Measurements from ENCODE around the gene CTIF.

Gene CTIF

GRCh38 chr18:48835745-48836170 lies 296.9 kb downstream of the CTIF start:
- DNase-seq (ENCODE audit: low read depth) = no peak

DNA sequence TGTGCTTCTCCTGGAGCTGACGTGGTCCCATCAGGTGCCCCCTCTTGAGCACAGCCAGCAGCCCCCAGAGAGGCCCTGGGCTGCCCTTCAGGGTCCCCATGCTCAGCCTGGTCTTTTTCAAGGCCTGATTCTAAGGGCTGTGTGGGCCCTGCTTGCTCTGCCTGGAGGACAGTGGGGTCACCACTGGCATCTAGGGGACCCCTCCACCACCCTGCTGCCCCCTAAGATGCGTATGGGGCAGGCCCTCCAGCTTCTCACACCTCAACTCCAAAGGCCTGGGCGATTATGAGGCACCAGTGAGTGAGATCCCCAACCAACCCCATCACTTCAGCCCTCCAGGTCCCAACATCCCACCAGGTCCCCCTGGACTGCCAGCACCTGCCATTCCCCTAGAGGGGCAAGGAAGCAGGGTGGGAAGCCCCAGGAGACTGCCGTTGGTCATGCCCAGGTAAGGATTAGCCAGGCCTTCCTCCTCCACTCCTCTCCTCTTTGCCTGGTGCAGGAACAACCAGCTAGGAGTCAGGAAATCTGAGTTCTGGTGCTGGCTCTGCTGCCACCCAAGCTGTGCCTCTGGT lies 297.5 kb downstream of the CTIF start:
- DNase-seq (ENCODE audit: low read depth) = no peak

DNA sequence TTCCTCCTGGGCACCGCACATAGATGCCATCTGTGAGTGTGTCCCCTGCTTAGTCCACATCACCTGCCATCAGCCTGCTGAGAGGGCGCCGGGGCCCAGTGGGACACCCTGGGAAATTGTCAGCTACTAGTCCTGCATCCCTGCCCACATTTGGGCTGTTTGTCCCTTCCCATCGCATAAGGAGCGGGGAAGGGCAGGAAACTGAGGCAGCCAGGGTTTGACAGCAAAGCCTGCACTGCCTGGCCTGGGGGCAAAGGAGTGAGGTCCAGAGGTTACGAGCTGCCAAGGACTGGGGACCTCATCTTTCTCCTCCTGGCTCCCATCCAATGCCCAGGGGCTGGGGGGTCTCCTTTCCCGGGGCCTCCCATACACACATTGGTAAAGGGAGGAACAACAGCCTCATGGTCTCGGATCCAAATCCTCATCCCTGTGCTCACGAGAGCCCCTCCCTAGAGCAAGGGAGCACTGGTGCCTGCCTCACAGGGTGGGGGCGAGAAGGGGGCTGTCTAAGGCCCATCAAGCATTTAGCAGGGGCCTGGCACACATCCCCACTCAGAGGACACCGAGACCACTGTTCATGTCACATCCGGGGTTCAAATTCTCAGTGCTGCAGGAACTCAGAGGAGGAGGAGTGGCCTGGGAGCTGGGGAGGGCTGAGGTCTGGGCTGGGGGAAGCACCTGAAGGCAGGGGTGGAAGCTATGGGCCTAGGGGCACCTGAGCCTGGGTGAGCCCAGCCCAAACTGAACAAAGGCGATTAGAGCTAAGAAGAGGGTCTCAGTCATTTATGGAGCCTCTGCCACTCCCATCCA lies 298.2 kb downstream of the CTIF start:
- DNase-seq (ENCODE audit: low read depth) = no peak

GRCh38 chr18:48837676-48838075 lies 298.8 kb downstream of the CTIF start:
- DNase-seq (ENCODE audit: low read depth) = no peak

DNA sequence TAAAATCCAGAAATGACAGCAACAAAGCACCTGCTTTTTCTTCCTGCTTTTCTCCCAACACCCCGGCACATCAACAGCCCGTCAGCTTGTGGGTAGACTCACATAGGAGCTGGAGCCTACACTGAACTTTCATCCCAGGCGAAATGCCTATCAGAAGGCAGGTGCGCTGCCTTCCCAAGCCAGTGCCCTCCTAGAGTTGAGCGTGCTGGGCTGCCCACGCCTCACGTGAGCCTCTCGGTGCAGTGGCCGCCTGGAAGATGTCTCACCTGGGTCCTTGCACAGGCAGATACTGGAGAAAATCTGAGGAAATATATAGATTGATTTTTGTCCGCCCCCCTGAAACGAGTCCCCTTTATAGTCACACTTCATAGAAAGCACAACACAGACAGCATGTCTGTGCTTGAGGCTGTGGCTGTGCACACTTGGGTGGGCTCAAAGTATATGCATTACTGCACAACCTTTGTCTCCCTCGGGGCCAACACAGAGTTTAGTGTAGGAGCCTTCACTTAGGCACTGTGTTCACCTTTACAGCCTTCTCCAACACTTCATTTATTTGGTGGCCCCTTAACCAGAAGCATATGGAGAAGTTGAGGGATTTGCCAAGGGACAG lies 299.4 kb downstream of the CTIF start:
- no peak for DNase-seq (ENCODE audit: low read depth)

DNA sequence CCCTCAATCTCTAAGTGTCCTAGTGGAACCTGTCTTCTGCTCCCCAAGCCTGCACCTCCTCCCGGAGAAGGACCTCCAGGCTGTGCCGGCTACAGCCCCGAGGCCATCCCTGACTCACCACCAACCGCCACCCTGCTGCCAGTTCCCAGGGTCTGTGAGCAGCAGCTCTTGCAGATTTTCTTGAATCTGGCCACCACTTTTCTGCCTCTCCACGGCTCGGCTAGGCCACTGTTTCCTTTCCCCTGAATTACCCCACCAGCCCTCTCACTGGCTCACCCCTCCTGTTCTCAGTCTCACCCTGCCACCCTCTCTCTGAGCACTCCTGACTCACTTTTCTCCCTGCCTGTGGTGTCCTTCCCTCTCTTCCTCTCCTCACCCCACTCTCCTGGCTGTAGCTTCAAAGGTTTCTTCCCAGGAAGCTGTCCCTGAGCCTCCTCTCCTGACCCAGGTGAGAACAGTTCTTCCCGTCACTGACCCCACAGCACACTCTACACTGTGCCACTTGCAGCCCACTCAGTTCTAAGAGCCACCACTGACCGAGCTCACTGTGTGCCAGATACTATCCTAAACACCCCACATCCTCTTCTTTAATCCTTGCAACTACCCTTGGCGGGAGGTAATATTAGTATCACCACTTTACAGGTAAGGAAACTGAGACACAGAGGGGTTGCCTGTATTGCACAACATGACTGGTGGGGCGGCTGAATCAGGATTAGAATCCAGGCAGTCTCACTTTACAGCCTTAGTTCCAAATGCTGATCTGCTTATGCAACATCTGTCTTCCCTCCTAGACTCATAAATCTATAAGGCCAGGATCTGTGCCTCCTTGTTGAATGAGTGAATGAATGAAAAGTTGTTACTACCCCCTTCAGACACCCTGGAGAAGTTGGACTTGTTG lies 300.3 kb downstream of the CTIF start:
- DNase-seq (ENCODE audit: low read depth) = no peak

- DNase-seq (ENCODE audit: low read depth) = no peak
Measured at GRCh38 chr18:48839819-48840490, 301.1 kb downstream of the CTIF start.

DNA sequence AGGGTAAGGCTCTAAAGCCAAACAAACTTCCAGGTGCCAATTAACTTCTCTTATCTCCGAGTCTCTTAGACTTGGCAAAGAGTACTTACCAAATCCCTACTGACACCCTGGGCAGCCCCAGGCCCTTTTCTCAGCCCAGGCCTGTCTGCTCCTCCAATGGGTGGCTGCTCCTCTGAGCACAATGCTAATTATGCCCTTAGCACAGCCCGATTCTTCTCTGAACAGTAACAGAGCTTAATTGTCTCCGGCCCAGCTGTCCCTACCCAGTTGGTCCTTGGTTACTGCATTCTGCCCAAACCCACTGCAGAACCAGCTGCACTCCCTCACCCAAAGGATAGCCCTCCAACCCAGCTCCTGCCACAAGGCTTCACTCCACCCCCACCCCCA lies 301.7 kb downstream of the CTIF start:
- no peak for DNase-seq (ENCODE audit: low read depth)

DNA sequence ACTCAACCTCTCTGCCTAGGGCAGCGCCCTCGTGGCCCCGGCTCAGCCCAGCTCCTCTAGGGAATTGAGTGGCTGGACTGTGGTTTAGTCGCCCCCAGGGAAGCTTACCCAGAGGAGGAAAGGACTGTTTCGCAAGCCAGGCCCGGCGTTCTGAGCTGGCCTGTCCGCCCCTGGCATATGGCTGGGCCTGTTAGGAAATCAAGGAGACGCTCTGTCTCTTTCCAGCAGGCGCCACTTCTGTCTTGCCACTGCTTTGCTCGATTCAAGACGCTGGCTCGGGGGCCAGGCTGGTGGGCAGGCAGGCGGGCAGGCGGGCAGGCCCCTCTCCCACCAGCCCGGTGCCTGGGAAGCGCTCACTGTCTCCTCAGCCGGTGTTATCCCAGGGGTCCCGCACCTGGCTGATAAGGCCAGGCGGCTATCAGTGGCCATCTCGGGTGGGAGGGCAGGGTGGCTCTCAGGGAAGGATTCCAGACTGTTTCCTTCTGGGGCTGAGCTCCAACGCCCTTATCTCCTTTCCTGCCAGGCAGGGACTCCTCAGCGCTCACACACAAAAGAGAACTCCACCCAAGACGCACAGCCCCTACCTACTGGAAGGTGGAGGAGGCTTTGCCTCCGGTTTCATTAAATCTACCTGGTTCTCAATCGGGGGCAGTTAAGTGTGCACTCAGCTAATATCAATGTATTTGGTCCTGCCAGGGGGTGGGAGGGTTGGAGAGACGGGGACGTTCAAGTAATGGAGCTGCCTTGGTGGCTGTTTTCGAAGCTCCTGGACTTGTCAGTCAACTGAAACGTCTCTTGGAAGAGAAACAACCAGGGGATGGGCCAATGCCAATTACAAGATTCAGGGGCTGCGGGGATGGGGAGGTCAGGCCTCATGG lies 302.8 kb downstream of the CTIF start:
- no peak for DNase-seq (ENCODE audit: low read depth)

DNA sequence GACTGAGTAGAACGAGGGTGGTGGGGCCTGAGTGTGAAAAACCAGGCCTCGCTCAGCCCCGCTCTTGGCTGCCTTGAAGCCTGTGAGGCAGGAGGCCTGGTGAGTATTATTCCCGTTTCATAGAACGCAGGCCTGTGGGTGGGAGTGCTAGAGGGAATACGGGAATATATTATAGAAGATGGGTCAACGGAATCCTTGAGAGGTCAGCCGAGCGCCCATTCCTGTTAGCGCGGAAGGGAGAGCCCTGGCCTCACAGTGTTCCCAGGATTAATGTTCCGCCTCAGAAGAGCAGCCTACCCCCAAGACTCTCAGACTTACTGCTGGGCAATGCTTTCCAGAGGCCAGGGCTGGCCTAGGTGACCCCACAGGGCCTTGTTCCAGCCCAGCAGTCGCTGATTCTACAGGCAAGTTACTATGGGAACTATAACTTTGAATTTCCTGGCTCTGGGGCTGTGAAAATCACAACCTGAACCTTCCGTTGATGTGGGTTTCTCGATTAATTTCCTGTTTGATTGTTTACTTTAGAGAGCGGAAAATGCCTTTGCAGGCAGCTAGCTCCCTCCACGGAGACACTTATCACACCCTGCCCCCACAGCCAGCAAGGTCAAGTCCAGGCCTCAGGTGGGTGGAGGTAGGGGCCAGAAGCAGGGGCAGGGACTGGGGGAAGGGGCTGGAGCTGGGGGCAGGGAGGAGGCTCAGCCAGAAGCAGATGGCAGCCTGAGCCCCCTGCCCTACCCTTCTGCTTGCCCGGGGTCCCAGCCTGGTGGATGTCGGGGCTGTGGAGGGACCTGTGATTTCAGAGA lies 303.6 kb downstream of the CTIF start:
- peak; percentile 28 for DNase-seq (ENCODE audit: low read depth)

DNA sequence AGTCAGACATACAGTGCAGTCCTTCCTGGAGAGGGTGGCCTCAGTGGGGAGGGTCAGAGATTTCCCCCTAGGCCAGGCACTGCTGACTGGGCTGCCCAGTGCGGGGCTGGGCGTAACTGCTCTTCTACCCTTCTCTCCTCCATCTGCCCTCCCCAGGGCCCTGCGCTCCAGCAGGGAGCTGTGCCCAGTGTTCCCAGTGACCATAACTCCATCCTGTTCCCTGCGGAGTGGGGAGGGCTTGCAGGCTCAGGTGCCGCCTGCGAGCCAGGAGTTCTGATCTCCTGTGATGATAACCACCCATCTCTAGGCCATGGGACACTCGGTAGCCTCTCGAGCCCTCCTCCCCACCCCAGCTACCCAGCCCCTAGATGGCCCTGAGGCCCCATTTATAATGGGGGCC lies 304.3 kb downstream of the CTIF start:
- no peak for DNase-seq (ENCODE audit: low read depth)

- no peak for DNase-seq (ENCODE audit: low read depth)
Measured at GRCh38 chr18:48843596-48843995, 304.8 kb downstream of the CTIF start.

DNA sequence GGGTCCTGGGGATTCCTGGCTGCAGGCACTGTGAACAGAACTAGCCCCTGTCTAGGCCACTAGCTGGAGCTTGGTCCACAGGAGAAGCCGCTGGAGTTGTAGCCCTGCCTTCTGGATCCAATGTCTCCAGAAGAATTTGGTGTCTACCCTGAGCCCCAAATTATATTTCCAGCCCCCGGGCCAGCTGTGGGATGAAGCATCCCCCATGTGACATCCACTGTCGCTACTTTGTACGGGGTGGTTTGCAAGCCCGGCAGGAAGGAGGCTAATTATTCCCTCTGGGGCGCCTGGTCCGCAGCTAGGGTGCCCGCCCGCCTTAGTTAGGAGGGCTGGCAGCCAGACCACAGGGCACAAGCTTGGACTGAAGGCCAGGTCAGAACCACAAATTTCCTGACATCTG lies 305.4 kb downstream of the CTIF start:
- DNase-seq (ENCODE audit: low read depth) = no peak

DNA sequence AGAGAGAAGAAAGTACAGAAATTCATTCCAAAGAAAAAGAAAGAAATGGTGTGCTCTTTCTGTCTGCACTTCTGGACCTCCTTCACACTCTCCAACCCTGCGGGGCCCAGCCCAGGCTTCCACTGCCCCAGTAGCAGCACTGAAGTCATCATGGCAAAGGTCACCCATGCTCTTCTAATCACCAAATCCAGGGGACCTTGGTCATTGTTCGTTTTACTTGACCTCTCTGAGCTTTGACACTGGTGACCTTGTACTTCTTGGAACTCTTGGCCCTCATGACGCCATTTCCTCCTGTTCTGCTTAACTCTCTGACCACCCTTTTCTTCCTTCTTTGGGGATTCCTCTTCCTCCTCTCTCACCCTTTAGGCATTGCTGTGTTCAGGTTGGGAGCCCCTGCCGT lies 306.3 kb downstream of the CTIF start:
- DNase-seq (ENCODE audit: low read depth) = no peak

DNA sequence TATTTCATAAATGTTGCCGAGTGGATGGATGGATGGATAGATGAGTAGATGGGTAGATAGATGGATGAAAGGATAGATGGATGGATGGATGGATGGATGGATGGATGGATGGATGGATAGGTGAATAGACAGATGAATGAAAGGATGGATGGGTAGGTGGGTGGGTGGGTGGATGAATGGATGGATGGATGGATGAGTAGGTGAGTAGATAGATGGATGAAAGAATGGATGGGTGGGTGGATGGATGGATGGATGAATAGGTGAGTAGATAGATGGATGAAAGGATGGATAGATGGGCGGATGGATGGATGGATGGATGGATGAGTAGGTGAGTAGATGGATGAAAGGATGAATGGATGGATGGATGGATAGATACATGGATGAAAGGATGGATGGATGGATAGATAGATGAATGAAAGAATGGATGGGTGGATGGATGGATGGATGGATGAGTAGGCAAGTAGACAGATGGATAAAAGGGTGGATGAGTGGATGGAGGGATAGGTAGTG lies 307.6 kb downstream of the CTIF start:
- DNase-seq (ENCODE audit: low read depth) = no peak

- DNase-seq (ENCODE audit: low read depth) = no peak
Measured at GRCh38 chr18:48847807-48848486, 309.1 kb downstream of the CTIF start.

DNA sequence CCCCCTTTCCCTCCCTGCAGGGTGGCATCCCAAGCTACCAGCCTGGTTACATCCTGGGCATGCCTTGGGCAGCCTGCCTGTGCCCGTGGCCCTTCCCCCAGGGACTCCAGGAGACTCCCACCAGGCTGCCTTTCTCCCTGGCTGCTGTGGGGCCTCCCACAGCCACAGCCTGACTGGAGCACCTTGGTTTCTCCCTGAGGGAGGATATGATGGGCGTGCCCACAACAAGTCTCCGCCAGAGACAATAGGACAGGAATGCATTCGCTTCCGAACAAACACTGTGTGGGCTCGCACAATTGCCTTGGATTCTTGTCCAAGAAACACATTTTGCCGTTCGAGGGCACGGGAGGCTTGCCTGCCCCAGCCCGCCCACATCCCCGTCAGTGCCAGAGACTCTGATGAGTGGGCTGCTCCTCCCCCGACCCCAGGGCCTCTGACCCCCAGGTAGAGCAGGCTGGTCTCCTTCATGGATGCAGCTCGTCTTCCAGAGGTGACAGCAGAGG lies 309.9 kb downstream of the CTIF start:
- DNase-seq (ENCODE audit: low read depth) = no peak

DNA sequence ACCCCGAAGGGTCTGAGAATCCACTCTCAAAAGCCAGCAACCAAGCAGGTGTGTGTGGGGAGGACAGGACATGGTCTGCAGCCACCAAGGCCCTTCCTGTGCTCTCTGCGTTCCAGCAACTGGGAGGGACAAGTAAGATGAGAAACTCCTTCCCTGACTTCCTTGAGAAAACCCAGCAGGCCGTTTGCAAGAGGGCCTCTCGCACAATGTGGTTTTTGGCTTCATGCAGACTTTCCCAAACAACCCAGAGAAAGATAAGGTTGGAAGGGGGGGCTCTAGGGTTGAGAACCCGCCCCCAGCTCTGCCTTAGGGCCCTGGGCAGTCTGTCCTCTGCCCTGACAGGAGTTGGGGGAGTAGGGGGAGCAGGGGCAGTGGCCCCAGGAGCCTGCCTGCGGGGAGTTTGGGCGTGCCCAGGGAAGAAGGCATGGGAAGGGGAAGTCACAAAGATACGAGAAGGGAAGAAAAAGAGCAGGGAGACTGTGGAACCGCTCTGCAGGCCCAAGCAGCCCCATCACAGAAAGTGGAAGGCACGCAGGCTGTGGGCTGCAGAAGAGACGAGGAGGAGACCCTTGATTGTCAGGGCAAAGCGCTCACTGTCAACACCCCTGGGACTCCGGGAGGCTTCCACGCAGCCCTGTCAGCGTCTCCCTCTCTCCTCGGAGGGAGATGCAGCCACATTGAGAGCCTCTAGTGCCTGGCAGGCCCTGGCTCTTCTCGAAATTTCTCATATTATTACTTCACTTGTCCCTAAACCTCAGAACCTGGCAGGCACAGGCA lies 312.2 kb downstream of the CTIF start:
- no peak for DNase-seq (ENCODE audit: low read depth)

Measured in stimulated activated CD8-positive, alpha-beta memory T cell treated with anti-CD3 and anti-CD28 coated beads, Interleukin-12 subunit alpha, Interleukin-12 subunit beta, amount 100 ng/mL, for 1 hour (primary cell).